Central memory CD8-positive, alpha-beta T cell (primary cell): Measurements from ENCODE around the gene NRSN2.

Experiments
- ATAC-seq: fragments of 150-1000 bp; cut with Tn5 transposase; replicated peaks from 2 replicates; pipeline ENCODE4 v1.10.0; 2022; ENCODE audit warnings: mild to moderate bottlenecking, moderate FRiP score, moderate number of reproducible peaks; ENCODE audit not compliant: poor library complexity, severe bottlenecking; ENCODE audit errors: extremely low read depth
- DNase-seq, 2 donors: peaks; one replicate each; pipeline ENCODE4 v3.0.0; 2021; ENCODE audit warnings: low spot score in 2 of 2
- H3K27ac Mint-ChIP-seq: one replicate; pipeline ENCODE4 v1.8.0; 2022; ENCODE audit warnings: low read depth, mild to moderate bottlenecking, moderate library complexity, mixed read lengths
- H3K27me3 Mint-ChIP-seq: one replicate; pipeline ENCODE4 v1.8.0; 2022; ENCODE audit warnings: mixed read lengths
- H3K36me3 Mint-ChIP-seq: one replicate; pipeline ENCODE4 v1.8.0; 2022; ENCODE audit warnings: mild to moderate bottlenecking, moderate library complexity, mixed read lengths; ENCODE audit not compliant: insufficient read depth
- H3K4me1 Mint-ChIP-seq: one replicate; pipeline ENCODE4 v1.8.0; 2022; ENCODE audit warnings: mixed read lengths
- H3K4me3 Mint-ChIP-seq: one replicate; pipeline ENCODE4 v1.8.0; 2022; ENCODE audit warnings: mild to moderate bottlenecking, moderate library complexity, mixed read lengths
- H3K9me3 Mint-ChIP-seq: one replicate; pipeline ENCODE4 v1.8.0; 2022; ENCODE audit warnings: mixed read lengths

NRSN2 gene

DNA sequence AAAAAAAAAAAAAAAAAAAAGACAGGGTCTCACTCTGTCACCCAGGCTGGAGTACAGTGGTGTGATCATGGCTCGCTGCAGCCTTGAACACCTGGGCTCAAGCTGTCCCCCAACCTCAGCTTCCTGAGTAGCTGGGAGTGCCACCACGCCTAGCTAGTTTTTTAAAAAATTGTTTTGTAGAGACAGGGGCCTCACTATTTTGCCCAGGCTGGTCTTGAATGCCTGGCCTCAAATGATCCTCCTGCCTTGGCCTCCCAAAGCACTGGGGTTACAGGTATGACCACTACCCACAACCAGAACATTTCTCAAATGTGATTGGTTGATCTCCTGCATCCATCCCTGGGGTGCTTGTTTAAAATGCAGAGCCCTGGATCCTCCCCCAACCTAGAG is 55.6 kb downstream of the NRSN2 start:
- no peak for DNase-seq
- ATAC-seq, result no peak
- Mint-ChIP-seq H3K27ac (no peak overlapping the region), H3K36me3 (peaks cover 8% of the 10 kb centered on the region), H3K4me3 (no peak overlapping the region), H3K4me1 (peaks cover 16% of the 10 kb centered on the region), H3K27me3 (no peaks in the 10 kb centered on the region), H3K9me3 (no peaks in the 10 kb centered on the region)

DNA sequence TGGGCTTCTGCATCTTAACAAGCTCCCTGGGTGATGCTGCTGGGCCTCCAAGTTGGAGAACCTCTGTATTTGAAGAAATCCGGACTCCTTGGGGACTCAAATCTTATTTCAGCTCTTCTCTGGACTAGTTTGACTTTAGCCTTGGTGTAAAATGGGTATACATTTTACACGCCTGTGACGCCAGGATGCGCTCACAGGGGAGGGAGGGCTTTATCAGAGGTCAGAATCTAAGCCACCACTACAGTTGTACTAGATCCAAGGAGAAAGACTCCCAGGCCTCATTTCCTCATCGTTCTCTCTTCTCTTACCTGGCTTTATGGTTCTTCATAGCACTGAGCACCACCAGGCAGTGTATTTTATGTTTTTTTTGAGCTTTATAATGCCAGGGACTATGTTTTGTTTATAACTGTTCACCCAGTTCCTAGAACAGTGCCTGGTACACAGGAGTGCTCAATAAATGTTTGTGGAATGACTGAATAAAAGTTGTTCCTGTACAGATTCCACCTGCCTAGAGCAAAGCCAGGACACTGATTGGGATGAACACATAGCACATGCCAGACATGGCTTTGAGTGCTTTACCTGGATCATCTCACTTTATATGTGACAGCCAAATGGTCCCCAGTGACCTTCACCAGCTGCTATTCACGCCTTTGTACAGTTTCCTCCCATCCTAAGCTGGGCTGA is 56.1 kb downstream of the NRSN2 start:
- H3K9me3 Mint-ChIP-seq, result no peaks in the 10 kb centered on the region
- DNase-seq, result no peak
- H3K27ac Mint-ChIP-seq, result no peak overlapping the region
- H3K4me1 Mint-ChIP-seq, result peaks cover 16% of the 10 kb centered on the region
- no peak overlapping the region for H3K4me3 Mint-ChIP-seq
- no peaks in the 10 kb centered on the region for H3K27me3 Mint-ChIP-seq
- H3K36me3 Mint-ChIP-seq, result peaks cover 8% of the 10 kb centered on the region
- no peak for ATAC-seq

GRCh38 chr20:403582-403957 is 56.7 kb downstream of the NRSN2 start:
- no peak for DNase-seq
- ATAC-seq, result no peak
- H3K4me3 Mint-ChIP-seq, result no peak overlapping the region
- no peaks in the 10 kb centered on the region for H3K9me3 Mint-ChIP-seq
- H3K4me1 Mint-ChIP-seq, result peaks cover 16% of the 10 kb centered on the region
- no peak overlapping the region for H3K27ac Mint-ChIP-seq
- H3K36me3 Mint-ChIP-seq, result peaks cover 12% of the 10 kb centered on the region
- H3K27me3 Mint-ChIP-seq, result no peaks in the 10 kb centered on the region

GRCh38 chr20:404088-404487 is 57.2 kb downstream of the NRSN2 start:
- Mint-ChIP-seq H3K9me3 (no peaks in the 10 kb centered on the region), H3K4me1 (peaks cover 21% of the 10 kb centered on the region), H3K4me3 (no peak overlapping the region), H3K36me3 (peaks cover 16% of the 10 kb centered on the region), H3K27me3 (no peaks in the 10 kb centered on the region), H3K27ac (no peak overlapping the region)
- DNase-seq, result no peak
- ATAC-seq, result no peak
